ENCODE data around the gene SARS2.

DNA sequence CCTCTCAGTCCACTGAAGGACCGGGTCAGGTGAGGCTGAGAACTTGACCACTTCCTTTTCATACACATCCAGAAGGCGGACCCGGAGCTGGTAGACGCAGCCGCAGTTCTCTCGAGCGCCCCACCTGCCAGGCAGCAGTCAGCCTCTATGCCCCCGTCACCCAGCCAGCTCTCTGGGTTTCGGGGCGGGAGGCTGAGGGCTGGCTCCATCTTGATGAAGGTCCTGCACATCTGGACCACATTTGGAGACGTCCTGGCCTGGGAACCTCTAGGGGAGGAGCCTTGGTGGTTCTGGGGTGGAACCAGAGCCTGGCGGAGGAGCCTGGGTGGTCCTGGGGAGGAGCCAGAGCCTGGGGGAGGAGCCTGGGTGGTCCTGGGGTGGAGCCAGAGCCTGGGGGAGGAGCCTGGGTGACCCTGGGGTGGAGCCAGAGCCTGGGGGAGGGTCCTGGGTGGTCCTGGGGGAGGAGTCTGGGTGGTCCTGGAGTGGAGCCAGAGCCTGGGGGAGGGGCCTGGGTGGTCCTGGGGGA is 14.5 kb upstream of the SARS2 start:
- TF ChIP-seq, protein P1, sequence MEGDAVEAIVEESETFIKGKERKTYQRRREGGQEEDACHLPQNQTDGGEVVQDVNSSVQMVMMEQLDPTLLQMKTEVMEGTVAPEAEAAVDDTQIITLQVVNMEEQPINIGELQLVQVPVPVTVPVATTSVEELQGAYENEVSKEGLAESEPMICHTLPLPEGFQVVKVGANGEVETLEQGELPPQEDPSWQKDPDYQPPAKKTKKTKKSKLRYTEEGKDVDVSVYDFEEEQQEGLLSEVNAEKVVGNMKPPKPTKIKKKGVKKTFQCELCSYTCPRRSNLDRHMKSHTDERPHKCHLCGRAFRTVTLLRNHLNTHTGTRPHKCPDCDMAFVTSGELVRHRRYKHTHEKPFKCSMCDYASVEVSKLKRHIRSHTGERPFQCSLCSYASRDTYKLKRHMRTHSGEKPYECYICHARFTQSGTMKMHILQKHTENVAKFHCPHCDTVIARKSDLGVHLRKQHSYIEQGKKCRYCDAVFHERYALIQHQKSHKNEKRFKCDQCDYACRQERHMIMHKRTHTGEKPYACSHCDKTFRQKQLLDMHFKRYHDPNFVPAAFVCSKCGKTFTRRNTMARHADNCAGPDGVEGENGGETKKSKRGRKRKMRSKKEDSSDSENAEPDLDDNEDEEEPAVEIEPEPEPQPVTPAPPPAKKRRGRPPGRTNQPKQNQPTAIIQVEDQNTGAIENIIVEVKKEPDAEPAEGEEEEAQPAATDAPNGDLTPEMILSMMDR (IDR thresholded peaks at IDR 0.05): no peak
- TF ChIP-seq POLR2A (IDR thresholded peaks at IDR 0.05): no peak

Data from prostate gland (tissue), 2 donors.